BLaER1 (cell line): ENCODE results near the gene DNAI4.
"Not testable (repeated sequence)": the region's sequence is repeated elsewhere in the genome, so short reads cannot be mapped to it uniquely, and the experiment has no call there.

Source experiments
- H3K27ac ChIP-seq: shearing (Covaris generic); formaldehyde crosslinking; 2 replicates; pipeline ENCODE4 v1.8.1; 2022
- H3K27me3 ChIP-seq: shearing (Covaris generic); formaldehyde crosslinking; 2 replicates; pipeline ENCODE4 v1.8.1; 2022
- H3K36me3 ChIP-seq: shearing (Covaris generic); formaldehyde crosslinking; 2 replicates; pipeline ENCODE4 v1.8.1; 2022
- H3K4me1 ChIP-seq: shearing (Covaris generic); formaldehyde crosslinking; 2 replicates; pipeline ENCODE4 v1.8.1; 2022
- H3K4me2 ChIP-seq: shearing (Covaris generic); formaldehyde crosslinking; 2 replicates; pipeline ENCODE4 v1.8.1; 2022
- H3K4me3 ChIP-seq: shearing (Covaris generic); formaldehyde crosslinking; 2 replicates; pipeline ENCODE4 v1.8.1; 2022
- H3K9ac ChIP-seq: shearing (Covaris generic); formaldehyde crosslinking; 2 replicates; pipeline ENCODE4 v1.8.1; 2022
- H3K9me3 ChIP-seq: shearing (Covaris generic); formaldehyde crosslinking; 2 replicates; pipeline ENCODE4 v1.8.1; 2022
- H4K20me1 ChIP-seq: shearing (Covaris generic); formaldehyde crosslinking; 2 replicates; pipeline ENCODE4 v1.8.1; 2022
- Cebpa-rat ChIP-seq: shearing (Covaris generic); IDR thresholded peaks from 2 replicates; pipeline ENCODE4 v1.8.1; 2022

DNAI4 gene

DNA sequence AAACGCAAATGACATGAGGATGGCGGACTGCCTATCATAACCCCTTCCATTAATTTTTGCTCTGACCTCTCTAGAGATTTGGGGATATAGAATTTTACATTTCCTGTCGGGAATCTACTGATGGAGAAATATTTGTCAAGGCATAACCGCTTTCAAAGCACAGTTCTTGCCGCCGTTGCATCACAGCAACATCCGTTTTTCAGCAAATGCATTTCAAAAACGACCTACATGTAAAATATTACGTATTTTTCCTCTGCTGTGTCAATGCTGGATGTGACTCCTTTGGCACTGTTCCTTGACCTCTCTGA, 5.0 kb upstream of the DNAI4 start:
- Histone ChIP-seq H3K9me3 (no peaks in the 10 kb centered on the region), H3K4me1 (peaks cover 59% of the 10 kb centered on the region), H3K4me2 (peak overlapping the region; percentile 85), H3K27ac (peak overlapping the region; percentile 93; the same call in 1 of the 2 replicates), H3K36me3 (no peaks in the 10 kb centered on the region), H3K9ac (peak overlapping the region; percentile 91; the same call in 1 of the 2 replicates), H3K27me3 (no peaks in the 10 kb centered on the region), H4K20me1 (peaks cover 66% of the 10 kb centered on the region), H3K4me3 (peak overlapping the region; percentile 97)
- no peak for TF ChIP-seq Cebpa-rat

DNA sequence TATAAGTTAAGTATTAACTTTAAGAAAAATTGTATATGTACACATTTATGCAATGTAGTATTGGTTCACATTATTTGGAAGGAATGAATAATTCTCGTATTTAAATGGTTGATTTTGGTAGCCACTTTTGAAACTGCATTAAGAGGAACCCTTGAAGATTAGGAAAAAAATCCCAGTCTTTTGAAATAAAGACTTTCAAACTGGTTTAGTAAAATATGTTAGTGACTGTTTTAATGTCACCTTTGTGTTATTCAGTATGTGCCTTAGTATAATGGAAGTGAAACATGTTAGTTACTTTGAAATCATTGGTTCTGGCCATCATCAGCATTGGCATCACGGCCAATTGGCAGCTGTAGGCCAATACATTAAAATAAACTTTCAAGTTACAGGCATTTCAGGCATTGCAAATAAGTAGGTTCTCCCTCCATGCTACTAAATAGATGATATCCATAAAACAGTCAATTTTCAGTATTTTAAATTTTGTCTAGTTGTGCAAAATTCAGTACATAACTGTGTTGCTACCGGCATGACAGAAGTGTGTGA, 4.6 kb upstream of the DNAI4 start:
- no peak for TF ChIP-seq Cebpa-rat
- H3K4me2 ChIP-seq = peak overlapping the region; percentile 85
- no peaks in the 10 kb centered on the region for H3K27me3 ChIP-seq
- H3K4me1 ChIP-seq = peaks cover 56% of the 10 kb centered on the region
- H3K27ac ChIP-seq = 0 out of 2 replicates have a peak overlapping the region, but pooled peaks have one; percentile 93
- no peaks in the 10 kb centered on the region for H3K9me3 ChIP-seq
- no peak overlapping the region for H3K9ac ChIP-seq
- H3K4me3 ChIP-seq = peak overlapping the region; percentile 97
- peaks cover 62% of the 10 kb centered on the region for H4K20me1 ChIP-seq
- H3K36me3 ChIP-seq = no peaks in the 10 kb centered on the region

DNA sequence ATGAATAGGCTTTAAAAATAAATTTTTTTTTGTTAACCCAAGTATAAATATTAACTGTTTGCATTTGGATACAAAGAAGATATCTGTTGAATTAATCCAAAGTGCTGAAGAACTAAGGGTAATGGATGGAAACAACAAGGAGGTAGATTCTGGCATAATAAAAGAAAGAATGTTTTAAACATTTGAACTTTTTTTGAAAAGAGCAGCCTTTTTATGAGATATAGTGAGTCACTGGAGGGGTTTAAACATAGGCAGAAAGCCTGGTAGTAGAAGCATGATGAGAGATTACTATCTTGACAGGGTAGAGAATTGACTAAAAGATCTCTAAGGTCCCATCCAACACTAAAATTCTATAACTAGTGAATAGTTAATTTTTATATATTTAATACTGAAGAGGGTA, 2.9 kb upstream of the DNAI4 start:
- no peaks in the 10 kb centered on the region for H3K9me3 ChIP-seq
- H3K4me3 ChIP-seq = no peak overlapping the region
- H3K9ac ChIP-seq = no peak overlapping the region
- TF ChIP-seq Cebpa-rat = no peak
- peaks cover 54% of the 10 kb centered on the region for H3K4me1 ChIP-seq
- no peak overlapping the region for H3K4me2 ChIP-seq
- H3K27ac ChIP-seq = no peak overlapping the region
- H3K27me3 ChIP-seq = no peaks in the 10 kb centered on the region
- no peaks in the 10 kb centered on the region for H3K36me3 ChIP-seq
- peaks cover 45% of the 10 kb centered on the region for H4K20me1 ChIP-seq

DNA sequence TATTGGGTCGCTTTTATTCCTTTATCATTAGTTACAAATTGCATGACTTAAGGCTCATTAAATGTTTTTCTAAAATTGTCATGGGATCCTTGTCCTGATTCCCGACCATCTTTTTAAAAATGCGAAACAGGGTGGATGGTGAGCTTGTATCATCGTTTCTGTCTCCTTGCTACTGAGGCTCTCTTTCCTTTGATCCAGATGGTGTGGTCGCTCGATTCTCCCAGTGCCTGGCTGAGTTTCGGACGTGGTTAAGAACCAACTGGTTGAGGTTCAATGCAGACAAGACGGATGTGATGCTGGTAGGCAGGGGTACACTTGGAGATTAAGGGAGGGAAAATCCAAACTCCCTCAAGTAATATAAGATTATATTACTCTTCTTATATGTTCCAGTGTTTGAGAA, 1.3 kb upstream of the DNAI4 start:
- no peaks in the 10 kb centered on the region for H3K9me3 ChIP-seq
- TF ChIP-seq Cebpa-rat = no peak
- H3K27ac ChIP-seq = peak overlapping the region; percentile 92; the same call in 1 of the 2 replicates
- no peaks in the 10 kb centered on the region for H3K27me3 ChIP-seq
- peaks cover 45% of the 10 kb centered on the region for H3K4me1 ChIP-seq
- H3K36me3 ChIP-seq = no peaks in the 10 kb centered on the region
- peak overlapping the region; percentile 85 for H3K9ac ChIP-seq
- peak overlapping the region; percentile 85 for H3K4me3 ChIP-seq
- peaks cover 29% of the 10 kb centered on the region for H4K20me1 ChIP-seq
- H3K4me2 ChIP-seq = peak overlapping the region; percentile 93

DNA sequence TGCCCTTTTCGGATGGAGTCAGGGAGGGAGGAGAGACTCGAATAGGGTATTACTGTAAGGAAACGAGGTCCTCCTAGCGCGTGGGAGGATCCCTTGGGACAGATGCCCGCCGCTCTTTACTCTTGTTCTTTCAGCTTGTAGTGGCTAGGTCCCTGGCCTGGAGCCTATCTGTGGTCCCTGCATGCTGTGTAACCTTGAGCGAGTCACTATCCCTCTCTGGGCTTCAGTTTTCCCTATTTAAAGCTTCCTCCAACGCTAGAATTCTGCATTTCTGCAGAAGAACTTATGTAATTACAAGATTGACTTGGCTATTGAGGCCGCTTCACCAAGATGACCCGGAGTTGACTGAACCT, 878 bp upstream of the DNAI4 start:
- H3K27ac ChIP-seq = peak overlapping the region; percentile 92
- peaks cover 49% of the 10 kb centered on the region for H3K4me1 ChIP-seq
- H3K9ac ChIP-seq = peak overlapping the region; percentile 85
- H3K36me3 ChIP-seq = no peaks in the 10 kb centered on the region
- peaks cover 1% of the 10 kb centered on the region for H3K9me3 ChIP-seq
- H3K4me2 ChIP-seq = peak overlapping the region; percentile 93
- no peaks in the 10 kb centered on the region for H3K27me3 ChIP-seq
- H4K20me1 ChIP-seq = peaks cover 25% of the 10 kb centered on the region
- peak overlapping the region; percentile 85 for H3K4me3 ChIP-seq
- no peak for TF ChIP-seq Cebpa-rat

DNA sequence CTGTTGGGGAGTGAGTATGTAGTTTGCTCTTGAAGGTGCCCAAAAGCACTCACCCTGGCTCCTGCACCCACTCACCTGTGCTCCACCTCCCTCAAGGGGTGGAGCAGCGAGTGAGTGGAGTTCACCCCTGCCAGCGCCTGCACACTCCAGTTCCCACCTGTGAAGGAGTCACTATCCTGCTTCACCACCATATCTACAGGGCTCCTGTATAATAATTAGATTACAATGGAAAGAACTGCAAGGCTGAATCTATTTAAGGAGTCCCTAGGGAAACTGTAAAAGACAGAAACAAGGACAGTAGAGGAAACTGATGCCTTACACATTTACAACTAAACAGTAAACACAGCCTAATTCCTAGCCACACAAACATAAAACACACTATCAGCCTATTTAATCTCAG, 4.1 kb downstream of the DNAI4 start:
- Histone ChIP-seq H3K4me3 (no peak overlapping the region), H3K9me3 (peaks cover 32% of the 10 kb centered on the region), H3K27ac (no peak overlapping the region), H3K9ac (no peak overlapping the region), H4K20me1 (0 out of 2 replicates have a peak, but pooled peaks cover 1% of the 10 kb centered on the region), H3K27me3 (no peaks in the 10 kb centered on the region), H3K36me3 (peaks cover 17% of the 10 kb centered on the region), H3K4me2 (peak overlapping the region; percentile 68), H3K4me1 (peaks cover 31% of the 10 kb centered on the region)
- no peak for TF ChIP-seq Cebpa-rat

DNA sequence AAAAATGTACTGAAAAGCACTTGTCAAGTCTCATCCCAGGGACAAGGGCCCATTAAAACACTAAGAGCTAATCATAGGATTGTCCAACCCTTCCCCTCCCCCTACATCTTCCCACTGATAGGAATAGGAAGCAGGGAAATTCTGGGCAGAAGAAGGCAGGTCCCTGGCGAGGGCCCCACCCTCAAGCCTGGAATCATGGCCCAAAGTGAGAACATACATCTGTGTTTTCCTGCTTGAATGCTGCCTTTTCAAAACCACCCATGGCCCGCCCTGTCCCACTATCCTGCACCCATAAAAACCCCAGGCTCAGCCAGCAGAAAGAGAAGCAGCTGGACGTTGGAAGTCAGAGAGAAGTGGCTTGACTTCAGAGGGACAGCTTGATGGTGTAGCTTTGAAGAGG, 4.8 kb downstream of the DNAI4 start:
- Histone ChIP-seq H3K4me2 (no peak overlapping the region; the same call in 1 of the 2 replicates), H3K27me3 (no peaks in the 10 kb centered on the region), H3K9ac (no peak overlapping the region), H3K36me3 (peaks cover 17% of the 10 kb centered on the region), H3K27ac (no peak overlapping the region), H3K9me3 (peaks cover 32% of the 10 kb centered on the region), H3K4me1 (peaks cover 30% of the 10 kb centered on the region), H3K4me3 (no peak overlapping the region), H4K20me1 (no peaks in the 10 kb centered on the region)
- TF ChIP-seq Cebpa-rat = no peak

DNA sequence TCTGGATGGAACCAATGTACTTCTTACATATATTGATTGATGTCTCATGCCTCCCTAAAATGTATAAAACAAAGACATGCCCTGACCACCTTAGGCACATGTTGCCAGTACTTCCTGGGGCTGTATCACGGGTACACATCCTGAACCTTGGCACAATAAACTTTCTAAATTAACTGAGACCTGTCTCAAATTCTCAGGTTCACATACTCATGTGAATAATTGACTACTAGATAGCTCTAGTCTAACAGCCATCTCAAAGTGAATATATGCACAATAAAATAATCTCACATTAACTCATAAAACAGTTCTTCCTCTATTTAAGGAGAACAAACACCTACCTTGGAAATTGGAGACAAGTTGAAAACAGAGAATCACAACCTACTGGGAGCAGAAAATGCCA, 5.6 kb downstream of the DNAI4 start:
- Histone ChIP-seq H3K9ac (no peak overlapping the region), H3K4me2 (no peak overlapping the region), H4K20me1 (no peaks in the 10 kb centered on the region), H3K27me3 (no peaks in the 10 kb centered on the region), H3K9me3 (peaks cover 32% of the 10 kb centered on the region), H3K4me1 (peaks cover 28% of the 10 kb centered on the region), H3K36me3 (peaks cover 17% of the 10 kb centered on the region), H3K4me3 (no peak overlapping the region), H3K27ac (no peak overlapping the region)
- no peak for TF ChIP-seq Cebpa-rat

DNA sequence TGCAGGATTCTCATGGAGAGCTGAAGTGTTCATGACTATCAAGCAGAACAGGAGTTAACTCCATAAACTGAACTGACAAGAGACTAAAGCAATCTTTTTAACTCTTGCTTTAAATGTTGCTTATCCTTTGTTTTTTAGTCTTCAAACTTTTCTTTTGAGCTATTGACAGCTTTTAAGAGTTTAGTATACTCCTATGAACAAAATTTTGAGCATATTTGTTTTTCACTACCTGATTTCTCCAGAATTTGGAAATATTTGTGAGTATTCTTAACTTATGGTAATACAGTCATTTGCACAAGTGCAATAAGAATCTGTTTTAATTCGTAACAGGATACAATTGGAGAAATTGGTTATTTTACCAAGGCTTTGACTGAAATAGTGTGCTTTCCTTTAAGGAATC, 7.2 kb downstream of the DNAI4 start:
- Histone ChIP-seq H3K4me1 (peaks cover 14% of the 10 kb centered on the region), H3K9ac (no peak overlapping the region), H3K9me3 (peaks cover 32% of the 10 kb centered on the region), H3K27ac (no peak overlapping the region), H3K27me3 (no peaks in the 10 kb centered on the region), H4K20me1 (no peaks in the 10 kb centered on the region), H3K36me3 (peaks cover 17% of the 10 kb centered on the region), H3K4me2 (no peak overlapping the region), H3K4me3 (no peak overlapping the region)
- no peak for TF ChIP-seq Cebpa-rat

DNA sequence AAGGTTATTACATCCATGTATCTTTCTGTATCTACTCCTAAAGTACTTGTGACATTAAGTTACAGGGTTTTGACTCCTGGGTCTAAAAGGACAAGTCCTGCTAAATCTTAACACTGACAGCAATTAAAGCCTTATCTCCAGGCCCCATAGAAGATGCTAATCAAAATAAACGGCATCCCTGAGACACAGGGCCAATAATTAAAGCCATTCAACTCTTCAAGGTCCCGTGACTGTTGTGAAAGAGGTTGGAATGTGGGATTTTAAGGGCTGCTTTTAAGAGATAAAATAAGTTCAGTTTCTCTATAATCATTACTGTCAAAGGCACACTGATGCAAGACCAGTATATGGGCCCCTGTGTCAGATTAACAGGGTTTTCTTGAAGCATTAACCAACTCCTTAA, 8.3 kb downstream of the DNAI4 start:
- peaks cover 32% of the 10 kb centered on the region for H3K9me3 ChIP-seq
- peaks cover 12% of the 10 kb centered on the region for H3K4me1 ChIP-seq
- H3K9ac ChIP-seq = no peak overlapping the region
- no peak overlapping the region for H3K27ac ChIP-seq
- H3K27me3 ChIP-seq = no peaks in the 10 kb centered on the region
- peaks cover 17% of the 10 kb centered on the region for H3K36me3 ChIP-seq
- no peak overlapping the region for H3K4me2 ChIP-seq
- H3K4me3 ChIP-seq = no peak overlapping the region
- H4K20me1 ChIP-seq = no peaks in the 10 kb centered on the region
- TF ChIP-seq Cebpa-rat = no peak

DNA sequence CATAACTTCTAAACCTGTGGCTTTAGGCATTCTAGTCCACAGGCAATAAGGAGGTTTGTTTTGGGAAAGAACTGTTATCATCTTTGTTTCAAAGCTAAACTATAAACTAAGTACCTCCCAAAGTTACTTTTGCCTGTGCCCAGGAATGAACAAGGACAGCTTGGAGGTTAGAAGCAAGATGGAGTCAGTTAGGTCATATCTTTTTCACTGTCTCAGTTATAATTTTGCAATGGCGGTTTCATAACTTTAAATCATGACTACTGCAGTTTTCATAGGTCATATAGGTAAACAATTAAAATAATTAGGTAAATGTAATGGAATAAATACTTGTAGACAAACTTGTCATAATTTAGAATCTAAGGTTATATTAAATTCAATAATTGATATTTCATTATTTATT, 9.5 kb downstream of the DNAI4 start:
- not testable (repeated sequence) for H3K4me3 ChIP-seq, H3K27ac ChIP-seq, H3K4me1 ChIP-seq, H3K27me3 ChIP-seq, H4K20me1 ChIP-seq, H3K9ac ChIP-seq, H3K4me2 ChIP-seq
- H3K36me3 ChIP-seq = peaks cover 14% of the 10 kb centered on the region
- peaks cover 28% of the 10 kb centered on the region for H3K9me3 ChIP-seq
